Gastroesophageal sphincter (tissue), 4 donors: ENCODE results near the gene MN1. TPM values are rescaled to one million over a fixed set of nuclear protein-coding genes. Genes with fewer than 3 reads are reported as not detected.

ENCODE experiments used
- ATAC-seq: fragments of 150-250 bp; one replicate; pipeline ENCODE4 v1.9.1; 2016; ENCODE audit warnings: mild to moderate bottlenecking, moderate library complexity
- H3K27ac ChIP-seq, 4 donors: fragments of 200-600 bp; sonication (generic) in 3 of 4; 1 replicate in 3 of 4; 2 replicates in 1 of 4; pipeline ENCODE4 v1.5.1; 2016 to 2019
- H3K27me3 ChIP-seq: fragments of 200-600 bp; sonication (generic); one replicate; pipeline ENCODE4 v1.5.1; 2019
- H3K36me3 ChIP-seq, 2 donors: fragments of 200-600 bp; sonication (generic); one replicate each; pipeline ENCODE4 v1.5.1; 2019; ENCODE audit warnings: control low read depth in 1 of 2
- H3K4me1 ChIP-seq, 3 donors: fragments of 200-600 bp; sonication (generic); 1 replicate in 2 of 3; 2 replicates in 1 of 3; pipeline ENCODE4 v1.5.1; 2016 to 2019; ENCODE audit warnings: control low read depth in 2 of 3
- H3K4me3 ChIP-seq, 2 donors: fragments of 200-600 bp; sonication (generic); one replicate each; pipeline ENCODE4 v1.5.1; 2019; ENCODE audit warnings: mild to moderate bottlenecking in 1 of 2, moderate library complexity in 1 of 2
- H3K9me3 ChIP-seq, 3 donors: fragments of 200-600 bp; sonication (generic); one replicate each; pipeline ENCODE4 v1.5.1; 2017 to 2019; ENCODE audit warnings: control low read depth in 2 of 3
- CTCF ChIP-seq, 4 experiments: fragments of 200-600 bp in 2 of 4; fragments of 450-650 bp in 2 of 4; sonication (generic) in 1 of 4; IDR thresholded peaks; one replicate each; pipeline ENCODE4 v1.5.1; 2017 to 2019; ENCODE audit warnings: antibody characterized with exemption in 4 of 4, mild to moderate bottlenecking in 2 of 4, moderate library complexity in 2 of 4
- EP300 ChIP-seq: sonication (generic); formaldehyde crosslinking; IDR thresholded peaks from one replicate; pipeline ENCODE4 v1.6.1; 2017; ENCODE audit warnings: antibody characterized with exemption, mild to moderate bottlenecking
- POLR2A ChIP-seq, 2 donors: fragments of 450-650 bp; IDR thresholded peaks; one replicate each; pipeline ENCODE4 v1.6.1; 2017; ENCODE audit warnings: antibody characterized with exemption in 2 of 2, mild to moderate bottlenecking in 2 of 2, moderate library complexity in 1 of 2
- POLR2AphosphoS5 ChIP-seq: sonication (generic); formaldehyde crosslinking; IDR thresholded peaks from one replicate; pipeline ENCODE4 v1.6.1; 2017; ENCODE audit warnings: antibody characterized with exemption
- WGBS, 2 donors: methylation state at CpG; one replicate each; pipeline ENCODE4 v1.1.5; 2018; ENCODE audit warnings: low coverage in 1 of 2; 5-methylcytosine and 5-hydroxymethylcytosine counted together
- total RNA-seq, 4 donors: library from RNA; depleted of rRNA; stranded (reverse); fragments of >200 nt; gene quantifications; one replicate each; pipeline ENCODE4 v1.1.0, GENCODE V29; 2016

The MN1 gene
- total RNA-seq, 4 donors from 2014 or later, result 13.4 to 52.8 (median 28.5) TPM

- H3K36me3 ChIP-seq, result peaks cover 0 to 2% of the 10 kb centered on the region in 2 donors
- H3K27ac ChIP-seq, result peak overlapping the region in 2 of 4 donors; percentile 27 to 45
- no peak for TF ChIP-seq CTCF (IDR thresholded peaks at IDR 0.05)
- TF ChIP-seq POLR2AphosphoS5, result no peak
- TF ChIP-seq POLR2A (IDR thresholded peaks at IDR 0.05), result no peak
- TF ChIP-seq EP300, result no peak
- no peaks in the 10 kb centered on the region for H3K9me3 ChIP-seq
- no peak for ATAC-seq
- 77 to 83% methylated on average over 5 of the region's 8 CpGs for WGBS, 2 donors
- H3K4me3 ChIP-seq, result no peak overlapping the region
- peaks cover 0 to 36% (median 2%) of the 10 kb centered on the region in 3 donors for H3K4me1 ChIP-seq
- H3K27me3 ChIP-seq, result no peaks in the 10 kb centered on the region
Observed at GRCh38 chr22:27760474-27760873, 41.1 kb downstream of the MN1 start.

GRCh38 chr22:27757928-27758525, 43.5 kb downstream of the MN1 start:
- H3K36me3 ChIP-seq, result no peaks in the 10 kb centered on the region
- no peaks in the 10 kb centered on the region for H3K9me3 ChIP-seq
- no peak for ATAC-seq
- 87 to 90% methylated on average over 3 to 4 of the region's 6 CpGs for WGBS, 2 donors
- no peaks in the 10 kb centered on the region for H3K27me3 ChIP-seq
- no peak overlapping the region for H3K4me3 ChIP-seq
- no peak for TF ChIP-seq CTCF (IDR thresholded peaks at IDR 0.05)
- TF ChIP-seq POLR2A (IDR thresholded peaks at IDR 0.05), result no peak
- no peak for TF ChIP-seq POLR2AphosphoS5
- TF ChIP-seq EP300, result no peak
- peaks cover 0 to 60% (median 12%) of the 10 kb centered on the region in 3 donors for H3K4me1 ChIP-seq
- H3K27ac ChIP-seq, result peak overlapping the region in 3 of 4 donors; percentile 78 to 86 (median 81)

- Histone ChIP-seq H3K36me3 (no peaks in the 10 kb centered on the region), H3K4me3 (no peak overlapping the region), H3K4me1 (peaks cover 0 to 64% (median 16%) of the 10 kb centered on the region in 3 donors), H3K27ac (peak overlapping the region in 3 of 4 donors; percentile 79 to 86 (median 81)), H3K9me3 (no peaks in the 10 kb centered on the region), H3K27me3 (no peaks in the 10 kb centered on the region)
- no peak for TF ChIP-seq EP300
- TF ChIP-seq POLR2AphosphoS5, result no peak
- TF ChIP-seq CTCF (IDR thresholded peaks at IDR 0.05), result no peak
- TF ChIP-seq POLR2A (IDR thresholded peaks at IDR 0.05), result no peak
- 80 to 97% methylated on average over 1 to 3 of the region's 16 CpGs for WGBS, 2 donors
- no peak for ATAC-seq
Observed at GRCh38 chr22:27756212-27756660, 45.3 kb downstream of the MN1 start.

- TF ChIP-seq POLR2AphosphoS5, result no peak
- TF ChIP-seq POLR2A (IDR thresholded peaks at IDR 0.05), result no peak
- no peak for TF ChIP-seq EP300
- TF ChIP-seq CTCF (IDR thresholded peaks at IDR 0.05), result no peak
- no peak overlapping the region for H3K4me3 ChIP-seq
- H3K27me3 ChIP-seq, result no peaks in the 10 kb centered on the region
- H3K36me3 ChIP-seq, result no peaks in the 10 kb centered on the region
- no peak for ATAC-seq
- H3K9me3 ChIP-seq, result no peaks in the 10 kb centered on the region
- whole genome bisulfite sequencing, 2 donors, result 43 to 68% methylated on average over 7 to 9 of the region's 19 CpGs
- peak overlapping the region in 3 of 4 donors; percentile 79 to 86 (median 81) for H3K27ac ChIP-seq
- H3K4me1 ChIP-seq, result peaks cover 0 to 69% (median 21%) of the 10 kb centered on the region in 3 donors
Observed at GRCh38 chr22:27755521-27756211, 45.9 kb downstream of the MN1 start.
